HCT116 (cell line): ENCODE results near the gene OR10H2.

Experiments
- EZH2 ChIP-seq: fragments of 200-600 bp; sonication (generic); IDR thresholded peaks from 2 replicates; pipeline ENCODE4 v1.6.1; 2017; ENCODE audit warnings: antibody characterized with exemption, mixed run types
- YY1 ChIP-seq: IDR thresholded peaks from 2 replicates; pipeline ENCODE4 v1.6.1; 2011; ENCODE audit warnings: low read length, low read depth, moderate library complexity, mild to moderate bottlenecking; ENCODE audit not compliant: insufficient replicate concordance; ENCODE audit errors: extremely low read depth
- TF ChIP-seq, protein P1 (sequence below), 3 experiments: fragments of 200-600 bp in 1 of 3; sonication (generic) in 1 of 3; IDR thresholded peaks in 2 of 3; conservative IDR thresholded peaks in 1 of 3; 2 replicates each; pipeline ENCODE4 v1.5.1; 2012 to 2017; ENCODE audit warnings: low read depth in 2 of 3, low read length in 2 of 3, antibody characterized with exemption in 1 of 3, borderline replicate concordance in 1 of 3, control low read depth in 1 of 3, mild to moderate bottlenecking in 1 of 3, mixed read lengths in 1 of 3, mixed run types in 1 of 3, moderate library complexity in 1 of 3; ENCODE audit not compliant: insufficient read depth in 1 of 3

DNA sequence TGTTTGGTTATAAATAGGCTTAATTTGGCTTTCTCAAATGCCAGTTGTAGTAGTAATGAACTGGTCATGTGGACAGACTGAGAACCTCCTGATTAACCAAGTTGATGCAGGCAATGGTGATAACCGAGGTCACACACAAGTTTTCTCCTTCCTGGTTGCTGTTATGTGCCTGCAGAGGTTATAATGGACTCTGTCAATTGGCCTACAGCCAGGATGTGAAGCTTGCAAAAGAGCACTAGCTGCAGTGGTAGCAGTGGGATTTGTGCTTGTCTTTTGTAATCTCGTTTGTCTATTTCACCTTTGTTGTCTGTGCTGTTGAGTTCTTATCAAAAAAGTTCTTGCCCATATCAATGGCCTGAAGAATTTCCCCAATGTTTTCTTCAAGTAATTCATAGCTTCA is 30.6 kb downstream of the OR10H2 start:
- TF ChIP-seq, protein P1, sequence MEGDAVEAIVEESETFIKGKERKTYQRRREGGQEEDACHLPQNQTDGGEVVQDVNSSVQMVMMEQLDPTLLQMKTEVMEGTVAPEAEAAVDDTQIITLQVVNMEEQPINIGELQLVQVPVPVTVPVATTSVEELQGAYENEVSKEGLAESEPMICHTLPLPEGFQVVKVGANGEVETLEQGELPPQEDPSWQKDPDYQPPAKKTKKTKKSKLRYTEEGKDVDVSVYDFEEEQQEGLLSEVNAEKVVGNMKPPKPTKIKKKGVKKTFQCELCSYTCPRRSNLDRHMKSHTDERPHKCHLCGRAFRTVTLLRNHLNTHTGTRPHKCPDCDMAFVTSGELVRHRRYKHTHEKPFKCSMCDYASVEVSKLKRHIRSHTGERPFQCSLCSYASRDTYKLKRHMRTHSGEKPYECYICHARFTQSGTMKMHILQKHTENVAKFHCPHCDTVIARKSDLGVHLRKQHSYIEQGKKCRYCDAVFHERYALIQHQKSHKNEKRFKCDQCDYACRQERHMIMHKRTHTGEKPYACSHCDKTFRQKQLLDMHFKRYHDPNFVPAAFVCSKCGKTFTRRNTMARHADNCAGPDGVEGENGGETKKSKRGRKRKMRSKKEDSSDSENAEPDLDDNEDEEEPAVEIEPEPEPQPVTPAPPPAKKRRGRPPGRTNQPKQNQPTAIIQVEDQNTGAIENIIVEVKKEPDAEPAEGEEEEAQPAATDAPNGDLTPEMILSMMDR (IDR thresholded peaks at IDR 0.05 in 2 of 3, conservative IDR thresholded peaks at IDR 0.05 in 1 of 3; ENCODE audit: borderline replicate concordance in 1 of 3, insufficient read depth in 1 of 3, low read depth in 2 of 3, low read length in 2 of 3), result no peak
- TF ChIP-seq EZH2 (no peak), YY1 (no peak)
